ENCODE results near the gene RAD51B.

GRCh38 chr14:68577802-68578541 is 758.4 kb downstream of the RAD51B start:
- no peak for TF ChIP-seq CTCF (IDR thresholded peaks at IDR 0.05)
- peak in 2 of 3 donors; percentile 90 to 98 for TF ChIP-seq POLR2AphosphoS5 (IDR thresholded peaks at IDR 0.05)
- TF ChIP-seq POLR2A (IDR thresholded peaks at IDR 0.05): no peak
- peak; percentile 54 for TF ChIP-seq EP300 (IDR thresholded peaks at IDR 0.05)
